GM18511 (cell line): ENCODE measurements around the gene STRC.
"Not testable (repeated sequence)": the region's sequence is repeated elsewhere in the genome, so short reads cannot be mapped to it uniquely, and the experiment has no call there.

ENCODE experiments used
- ATAC-seq: cut with Tn5 transposase; IDR thresholded peaks from one replicate; pipeline ENCODE4 v1.9.1; 2021; ENCODE audit warnings: mild to moderate bottlenecking, moderate library complexity; ENCODE audit not compliant: unreplicated experiment

The STRC gene

GRCh38 chr15:43566615-43567014 lies 52.0 kb downstream of the STRC start:
- not testable (repeated sequence) for ATAC-seq

GRCh38 chr15:43563793-43564192 lies 54.8 kb downstream of the STRC start:
- ATAC-seq = not testable (repeated sequence)

GRCh38 chr15:43562753-43563152 lies 55.8 kb downstream of the STRC start:
- ATAC-seq = not testable (repeated sequence)

- ATAC-seq = no peak
Measured at GRCh38 chr15:43552986-43553385, 65.6 kb downstream of the STRC start.

- ATAC-seq = no peak
Measured at GRCh38 chr15:43552256-43552655, 66.3 kb downstream of the STRC start.

- ATAC-seq = no peak
Measured at GRCh38 chr15:43550527-43551363, 67.9 kb downstream of the STRC start.
